Urothelium cell line (cell line): ENCODE measurements around the gene KRT4.
A peak's percentile ranks its signal among the peaks of the same experiment; 100 is the strongest.

ENCODE experiments used
- DNase-seq: peaks from one replicate; pipeline ENCODE4 v3.0.0; 2011; ENCODE audit warnings: low spot score, mixed read lengths
- FAIRE-seq: peaks from 2 replicates; lab custom pipeline; 2011; peaks lifted over from hg19 to GRCh38; lab: Jason Lieb, UNC

KRT4 gene

GRCh38 chr12:52809166-52809565, 4.8 kb downstream of the KRT4 start:
- FAIRE-seq = no peak

GRCh38 chr12:52808573-52809160, 5.2 kb downstream of the KRT4 start:
- no peak for FAIRE-seq
- DNase-seq = no peak

More at GRCh38 chr12:52809166-52809565, 4.8 kb downstream of the KRT4 start:
- no peak for DNase-seq

- DNase-seq (no peak), FAIRE-seq (no peak)
Measured at GRCh38 chr12:52807544-52808470, 6.1 kb downstream of the KRT4 start.

GRCh38 chr12:52806821-52807543, 6.9 kb downstream of the KRT4 start:
- no peak for FAIRE-seq
- no peak for DNase-seq

DNA sequence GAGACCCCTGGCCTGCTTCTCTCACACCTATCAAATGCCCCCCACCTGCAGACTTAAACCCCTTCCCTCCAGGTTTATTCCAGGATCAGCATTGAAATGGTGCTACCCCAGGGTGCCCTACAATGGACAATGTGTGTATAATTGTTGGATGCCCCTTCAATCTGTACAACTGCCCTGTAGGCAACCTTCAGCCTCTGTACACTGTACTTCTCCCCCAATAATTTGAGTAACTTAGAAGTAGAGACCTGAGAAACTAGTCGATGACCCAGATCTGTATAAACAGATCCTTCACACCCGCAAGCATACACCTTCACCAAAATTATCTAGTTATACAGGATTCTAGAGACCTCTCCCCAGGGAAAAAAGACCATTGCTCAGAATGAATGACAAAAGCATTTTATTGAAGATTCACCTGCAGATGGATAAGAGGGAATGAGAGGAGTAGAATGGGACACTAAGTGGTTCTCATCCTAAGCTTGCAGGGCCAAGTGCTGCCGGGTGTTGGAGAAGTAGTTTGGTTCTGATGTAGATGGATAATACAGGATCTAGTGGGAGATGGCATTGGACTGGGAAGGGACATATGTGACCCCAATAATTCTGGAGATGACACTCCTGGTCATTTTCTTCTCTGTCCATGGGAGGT, 7.6 kb downstream of the KRT4 start:
- DNase-seq (no peak), FAIRE-seq (no peak)

GRCh38 chr12:52805739-52806138, 8.2 kb downstream of the KRT4 start:
- FAIRE-seq (no peak), DNase-seq (no peak)

- no peak for DNase-seq
- no peak for FAIRE-seq
Measured at GRCh38 chr12:52805000-52805399, 8.9 kb downstream of the KRT4 start.

DNA sequence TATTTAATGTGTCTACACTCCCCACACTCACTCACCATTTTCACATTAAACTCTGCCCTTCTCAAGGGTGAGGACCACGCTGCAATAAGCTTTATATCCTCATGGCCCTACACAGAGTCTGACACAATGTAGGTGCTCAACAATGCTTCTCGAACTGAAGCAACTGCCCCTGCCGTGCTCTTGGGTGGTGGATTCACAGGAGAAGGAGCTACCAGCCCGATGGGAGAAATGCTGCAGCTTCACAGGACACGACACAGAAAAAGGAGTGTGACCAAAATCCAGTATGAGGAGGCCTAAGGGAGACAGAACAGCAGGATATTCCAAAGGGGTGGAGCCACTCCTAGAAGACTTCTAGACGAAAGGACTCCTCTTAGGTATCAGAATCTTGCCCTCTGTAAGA, 11.5 kb downstream of the KRT4 start:
- DNase-seq (no peak), FAIRE-seq (no peak)

DNA sequence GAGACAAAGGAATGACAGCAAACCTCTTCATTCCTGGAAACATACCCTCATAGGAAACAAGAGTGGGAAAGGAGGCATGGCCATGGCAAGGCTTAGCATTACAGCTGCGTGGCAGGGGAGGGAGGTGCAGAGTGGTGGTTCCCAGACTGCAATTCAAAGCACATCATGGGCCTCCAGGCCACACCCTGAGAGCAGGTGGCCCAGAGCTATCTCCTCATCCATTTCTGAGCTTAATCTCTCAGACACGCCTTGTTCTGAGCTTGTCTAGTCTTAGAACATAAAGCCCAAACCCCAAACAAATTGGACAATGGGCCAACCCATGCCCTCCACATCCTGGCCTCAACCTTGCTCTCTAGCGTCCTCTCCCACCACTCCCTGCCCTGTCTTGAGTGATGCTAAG, 12.1 kb downstream of the KRT4 start:
- no peak for FAIRE-seq

DNA sequence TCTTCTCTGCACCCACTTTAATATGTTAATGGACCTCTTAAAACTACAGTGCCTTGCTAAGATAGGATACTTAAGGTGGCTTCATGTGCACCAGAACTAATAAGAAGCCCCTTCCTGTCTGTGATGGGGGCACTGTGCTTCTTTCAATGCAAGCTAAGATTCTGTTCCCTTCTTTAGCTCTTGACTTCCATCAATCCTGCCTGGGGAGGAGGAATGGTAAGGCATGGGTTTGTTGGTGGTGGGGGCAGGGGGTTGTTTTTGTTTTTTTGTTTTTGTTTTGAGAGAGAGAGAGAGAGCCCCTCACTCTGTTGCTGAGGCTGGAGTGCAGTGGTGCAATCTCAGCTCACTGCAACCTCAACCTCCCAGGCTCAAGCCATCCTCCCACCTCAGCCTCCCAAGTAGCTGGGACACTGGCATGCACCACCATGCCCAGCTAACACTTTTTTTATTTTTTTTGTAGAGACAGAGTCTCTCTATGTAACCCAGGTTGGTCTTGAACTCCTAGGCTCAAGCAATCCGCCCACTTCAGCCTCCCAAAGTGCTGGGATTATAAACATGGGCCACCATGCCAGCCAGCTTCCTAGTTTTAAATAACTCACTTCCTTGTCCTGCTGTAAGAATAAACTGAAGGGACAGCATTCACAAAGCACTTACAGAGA, 13.5 kb downstream of the KRT4 start:
- DNase-seq = no peak
- no peak for FAIRE-seq

More for the DNA sequence above, 12.1 kb downstream of the KRT4 start:
- no peak for DNase-seq

- DNase-seq = no peak
- no peak for FAIRE-seq
Measured at GRCh38 chr12:52799505-52800211, 14.3 kb downstream of the KRT4 start.

GRCh38 chr12:52798671-52799504, 15.0 kb downstream of the KRT4 start:
- FAIRE-seq = no peak
- peak; percentile 57 for DNase-seq

- FAIRE-seq (no peak), DNase-seq (no peak)
Measured at GRCh38 chr12:52798003-52798670, 15.8 kb downstream of the KRT4 start.

- FAIRE-seq = no peak
- DNase-seq = no peak
Measured at GRCh38 chr12:52797529-52797894, 16.4 kb downstream of the KRT4 start.

GRCh38 chr12:52796839-52797528, 16.9 kb downstream of the KRT4 start:
- DNase-seq (no peak), FAIRE-seq (no peak)

DNA sequence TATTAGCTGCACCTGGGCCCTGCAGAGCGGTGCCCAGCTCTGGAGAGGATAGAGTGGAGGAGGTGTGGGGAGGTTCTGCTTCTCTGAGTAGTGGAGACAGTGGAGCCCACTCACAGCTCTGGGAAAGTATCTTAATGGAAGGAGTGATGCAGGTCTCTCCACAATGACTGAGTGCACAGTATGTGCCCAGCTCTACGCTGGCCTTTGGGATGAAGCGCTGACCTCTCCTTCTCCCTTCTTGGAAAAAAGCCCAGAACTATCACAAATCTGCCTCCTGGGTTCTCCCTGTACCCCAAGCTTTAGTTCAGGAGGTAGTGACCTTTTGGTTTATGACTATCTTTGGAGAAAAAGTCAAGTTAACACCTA, 17.5 kb downstream of the KRT4 start:
- no peak for FAIRE-seq
- no peak for DNase-seq

DNA sequence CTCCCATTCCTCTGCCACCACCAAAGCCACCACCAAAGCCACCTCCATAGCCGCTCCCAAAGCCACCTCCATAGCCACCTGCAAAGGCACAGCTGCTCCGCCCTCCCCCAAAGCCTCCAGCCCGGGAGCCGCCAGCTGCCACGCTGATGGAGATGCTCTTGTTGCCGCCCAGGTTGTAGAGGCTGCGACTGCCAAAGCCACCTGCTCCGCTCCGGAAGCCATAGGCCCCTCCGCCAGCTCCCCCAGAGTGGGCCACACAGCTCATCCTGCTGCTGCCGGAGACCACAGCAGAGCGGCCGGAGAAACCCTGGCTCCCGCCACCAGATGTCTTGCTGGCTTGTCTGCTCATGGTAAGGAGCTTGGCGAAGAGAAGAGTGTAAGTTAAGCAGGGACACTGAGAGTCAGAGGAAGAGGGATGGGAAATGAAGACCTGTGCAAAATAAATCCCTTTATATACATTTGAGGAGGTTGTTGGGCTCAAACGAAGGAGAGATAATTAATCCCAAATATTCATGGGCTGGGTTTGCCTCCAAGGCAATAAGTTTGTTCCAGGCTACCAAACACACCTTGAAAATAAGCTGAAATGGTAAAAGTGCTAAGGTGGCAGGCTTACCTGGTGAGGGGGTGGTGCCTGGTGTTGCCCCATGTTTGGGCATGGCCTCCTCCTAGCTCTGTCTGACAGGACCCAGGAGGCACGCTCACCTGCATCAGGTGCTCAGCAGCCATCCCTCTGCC, 18.1 kb downstream of the KRT4 start, which contains the start of gene KRT3:
Gene KRT3, minus strand, starts transcription at position 424 of the 735 bp plus-strand sequence. Its CDS starts 75 bp downstream, at position 349.
- DNase-seq (no peak), FAIRE-seq (no peak)
